Measurements from ENCODE around the gene TLR9. TPM values are rescaled to one million over a fixed set of nuclear protein-coding genes. Genes with fewer than 3 reads are reported as not detected.

The TLR9 gene
- total RNA-seq, 1 donor from 2014 or later = not detected

- TF ChIP-seq, protein P1, sequence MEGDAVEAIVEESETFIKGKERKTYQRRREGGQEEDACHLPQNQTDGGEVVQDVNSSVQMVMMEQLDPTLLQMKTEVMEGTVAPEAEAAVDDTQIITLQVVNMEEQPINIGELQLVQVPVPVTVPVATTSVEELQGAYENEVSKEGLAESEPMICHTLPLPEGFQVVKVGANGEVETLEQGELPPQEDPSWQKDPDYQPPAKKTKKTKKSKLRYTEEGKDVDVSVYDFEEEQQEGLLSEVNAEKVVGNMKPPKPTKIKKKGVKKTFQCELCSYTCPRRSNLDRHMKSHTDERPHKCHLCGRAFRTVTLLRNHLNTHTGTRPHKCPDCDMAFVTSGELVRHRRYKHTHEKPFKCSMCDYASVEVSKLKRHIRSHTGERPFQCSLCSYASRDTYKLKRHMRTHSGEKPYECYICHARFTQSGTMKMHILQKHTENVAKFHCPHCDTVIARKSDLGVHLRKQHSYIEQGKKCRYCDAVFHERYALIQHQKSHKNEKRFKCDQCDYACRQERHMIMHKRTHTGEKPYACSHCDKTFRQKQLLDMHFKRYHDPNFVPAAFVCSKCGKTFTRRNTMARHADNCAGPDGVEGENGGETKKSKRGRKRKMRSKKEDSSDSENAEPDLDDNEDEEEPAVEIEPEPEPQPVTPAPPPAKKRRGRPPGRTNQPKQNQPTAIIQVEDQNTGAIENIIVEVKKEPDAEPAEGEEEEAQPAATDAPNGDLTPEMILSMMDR (conservative IDR thresholded peaks at IDR 0.05; ENCODE audit: low read depth, low read length) = no peak
- no peak for DNase-seq (ENCODE audit: low read depth)
- no peak overlapping the region for H3K4me3 ChIP-seq (ENCODE audit: low read depth, low read length)
These were observed 28.2 kb upstream of the TLR9 start for GRCh38 chr3:52253314-52254304.

DNA sequence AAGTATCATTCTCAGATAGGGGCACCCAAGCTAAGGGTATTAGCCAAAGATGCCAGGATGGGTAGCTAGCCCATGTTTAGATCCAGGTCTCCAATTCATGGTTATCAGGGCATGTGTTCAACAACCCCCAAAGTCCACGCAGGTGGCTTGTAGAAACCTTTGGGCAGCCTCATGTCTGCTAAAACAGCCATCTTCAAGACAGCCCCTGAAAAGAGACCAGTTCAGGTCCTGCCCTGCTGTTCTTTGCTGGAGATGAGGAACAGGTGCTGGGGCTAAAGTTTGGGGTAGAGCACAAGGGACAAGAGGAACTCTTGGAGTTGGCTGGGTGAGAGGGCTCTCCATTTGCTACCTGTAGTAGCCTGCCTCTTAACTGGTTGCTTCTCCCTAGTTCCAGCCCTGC lies 24.7 kb upstream of the TLR9 start:
- TF ChIP-seq, protein P1 (conservative IDR thresholded peaks at IDR 0.05; ENCODE audit: low read depth, low read length) = no peak
- H3K4me3 ChIP-seq (ENCODE audit: low read depth, low read length) = no peak overlapping the region
- DNase-seq (ENCODE audit: low read depth) = no peak

GRCh38 chr3:52249683-52250082 lies 24.2 kb upstream of the TLR9 start:
- DNase-seq (ENCODE audit: low read depth) = no peak
- no peak overlapping the region for H3K4me3 ChIP-seq (ENCODE audit: low read depth, low read length)
- TF ChIP-seq, protein P1 (conservative IDR thresholded peaks at IDR 0.05; ENCODE audit: low read depth, low read length) = no peak

DNA sequence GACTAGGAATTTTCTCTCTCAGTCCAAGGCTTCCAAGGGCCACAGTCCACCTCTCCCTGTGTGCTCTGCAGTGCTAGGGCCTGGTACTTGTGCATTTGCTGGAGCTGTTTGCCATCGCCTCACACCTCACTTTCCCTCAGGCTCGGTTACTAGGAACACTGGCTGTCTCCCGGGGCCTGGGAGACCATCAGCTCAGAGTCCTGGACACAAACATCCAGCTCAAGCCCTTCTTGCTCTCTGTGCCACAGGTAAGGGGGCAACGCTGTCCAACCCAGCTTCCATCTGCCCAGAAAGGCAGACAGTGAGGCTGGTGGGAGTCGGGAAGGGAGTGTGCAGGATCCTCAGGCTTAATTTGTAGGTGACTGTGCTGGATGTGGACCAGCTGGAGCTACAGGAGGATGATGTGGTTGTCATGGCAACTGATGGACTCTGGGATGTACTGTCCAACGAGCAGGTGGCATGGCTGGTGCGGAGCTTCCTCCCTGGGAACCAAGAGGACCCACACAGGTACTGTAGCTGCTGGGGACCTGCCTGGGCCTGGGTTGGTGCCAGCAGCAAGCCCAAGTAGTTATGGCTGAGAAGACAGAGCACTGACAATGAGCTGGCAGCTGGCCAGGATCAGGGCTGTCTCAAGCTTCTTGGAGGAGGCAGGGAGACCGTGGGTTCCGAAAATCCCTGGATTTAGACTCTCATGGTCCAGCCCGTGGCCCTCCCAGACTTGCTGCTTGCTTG lies 23.5 kb upstream of the TLR9 start:
- TF ChIP-seq, protein P1 (conservative IDR thresholded peaks at IDR 0.05; ENCODE audit: low read depth, low read length) = no peak
- no peak overlapping the region for H3K4me3 ChIP-seq (ENCODE audit: low read depth, low read length)
- no peak for DNase-seq (ENCODE audit: low read depth)

- DNase-seq (ENCODE audit: low read depth) = no peak
- H3K4me3 ChIP-seq (ENCODE audit: low read depth, low read length) = no peak overlapping the region
- TF ChIP-seq, protein P1 (conservative IDR thresholded peaks at IDR 0.05; ENCODE audit: low read depth, low read length) = no peak
These were observed 22.7 kb upstream of the TLR9 start for GRCh38 chr3:52248165-52248541.

DNA sequence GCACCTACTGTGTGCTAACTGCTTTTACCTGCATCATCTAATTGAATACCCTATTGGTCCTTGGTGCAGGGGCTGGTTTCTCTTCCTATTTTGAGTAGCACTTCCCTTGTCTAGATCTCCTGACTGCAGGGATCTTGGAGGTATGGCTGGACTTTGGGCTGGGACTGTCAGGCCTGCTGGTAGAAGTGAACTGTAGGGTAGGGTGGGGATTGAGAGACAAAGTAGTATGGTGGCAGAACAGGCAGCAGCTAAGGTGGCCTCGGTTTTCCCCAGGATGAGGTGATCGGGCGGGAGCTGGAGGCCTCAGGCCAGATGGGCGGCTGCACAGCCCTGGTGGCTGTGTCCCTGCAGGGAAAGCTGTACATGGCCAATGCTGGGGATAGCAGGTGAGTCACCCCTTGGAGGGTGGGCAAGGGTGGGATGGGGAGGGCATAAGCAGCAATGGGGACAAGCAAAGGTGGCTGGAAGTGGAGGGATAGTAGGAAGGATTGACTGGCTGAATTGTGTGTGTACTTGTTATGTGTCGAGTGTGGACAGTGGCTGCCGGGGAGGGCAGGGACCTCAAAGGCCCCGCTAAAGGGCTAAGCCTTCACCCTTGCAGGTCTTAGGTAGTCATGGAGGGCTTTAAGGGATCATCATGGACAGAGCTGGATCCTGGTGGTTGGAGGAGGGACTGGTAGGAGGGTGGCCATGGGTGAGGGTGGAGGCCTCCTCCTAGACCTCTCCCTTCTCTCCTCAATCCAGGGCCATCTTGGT lies 22.1 kb upstream of the TLR9 start:
- H3K4me3 ChIP-seq (ENCODE audit: low read depth, low read length) = no peak overlapping the region
- no peak for DNase-seq (ENCODE audit: low read depth)
- TF ChIP-seq, protein P1 (conservative IDR thresholded peaks at IDR 0.05; ENCODE audit: low read depth, low read length) = no peak
